HT-29 (cell line): Measurements from ENCODE around the gene BCS1L. TPM values are rescaled to one million over a fixed set of nuclear protein-coding genes. Genes with fewer than 3 reads are reported as not detected.
A peak's percentile ranks its signal among the peaks of the same experiment; 100 is the strongest.

Source experiments
- DNase-seq: peaks from one replicate; pipeline ENCODE4 v3.0.0-alpha.2; 2015; ENCODE audit warnings: low spot score
- total RNA-seq: library from RNA; depleted of rRNA; stranded (reverse); fragments of >200 nt; shearing (Covaris generic); gene quantifications from 2 replicates; pipeline ENCODE4 v1.2.3, GENCODE V29; 2014

BCS1L gene
- total RNA-seq, 1 experiment from 2014 or later, result 54.2 TPM

- no peak for DNase-seq
These were observed 2.9 kb downstream of the BCS1L start for GRCh38 chr2:218662377-218662776.

GRCh38 chr2:218662827-218663226 is 3.3 kb downstream of the BCS1L start:
- no peak for DNase-seq

- DNase-seq, result no peak
These were observed 4.4 kb downstream of the BCS1L start for GRCh38 chr2:218663901-218664300.

- DNase-seq, result no peak
These were observed 5.2 kb downstream of the BCS1L start for GRCh38 chr2:218664653-218665052.

- peak; percentile 39 for DNase-seq
These were observed 11.7 kb downstream of the BCS1L start for GRCh38 chr2:218671097-218671653.

- DNase-seq, result peak; percentile 89
These were observed 12.4 kb downstream of the BCS1L start, which contains the start of the genes RNF25 and STK36 for GRCh38 chr2:218671654-218672566. RNF25 (minus strand) TSS chr2:218672002; CDS start chr2:218671970, 32 bp downstream. STK36 (plus strand) TSS chr2:218672086; CDS start chr2:218672830, 744 bp downstream.

GRCh38 chr2:218679119-218679518 is 19.6 kb downstream of the BCS1L start:
- peak; percentile 47 for DNase-seq

- DNase-seq, result no peak
These were observed 20.6 kb downstream of the BCS1L start for GRCh38 chr2:218680061-218680460.

GRCh38 chr2:218687400-218688060 is 28.0 kb downstream of the BCS1L start:
- DNase-seq, result peak; percentile 88

- DNase-seq, result no peak
These were observed 31.8 kb downstream of the BCS1L start for GRCh38 chr2:218691234-218691633.

GRCh38 chr2:218694405-218695145 is 35.1 kb downstream of the BCS1L start:
- no peak for DNase-seq

- no peak for DNase-seq
These were observed 39.4 kb downstream of the BCS1L start for GRCh38 chr2:218698885-218699284.

GRCh38 chr2:218701806-218702205 is 42.3 kb downstream of the BCS1L start:
- DNase-seq, result no peak

- DNase-seq, result no peak
These were observed 43.9 kb downstream of the BCS1L start for GRCh38 chr2:218703341-218703740.

GRCh38 chr2:218708086-218708485 is 48.6 kb downstream of the BCS1L start:
- no peak for DNase-seq

- DNase-seq, result no peak
These were observed 50.4 kb downstream of the BCS1L start for GRCh38 chr2:218709908-218710307.

- DNase-seq, result no peak
These were observed 50.8 kb downstream of the BCS1L start for GRCh38 chr2:218710334-218710686.

GRCh38 chr2:218710687-218711549 is 51.4 kb downstream of the BCS1L start, which contains the start of gene TTLL4:
TTLL4 (plus strand) TSS chr2:218710835; CDS start chr2:218737677, 26,842 bp downstream.
- peak; percentile 97 for DNase-seq

GRCh38 chr2:218711550-218711929 is 52.1 kb downstream of the BCS1L start:
- no peak for DNase-seq
